Activated T-cell treated with anti-CD3 and anti-CD28 coated beads for 48 hours (primary cell): ENCODE results near the gene CADM2.
"Not testable (repeated sequence)": the region's sequence is repeated elsewhere in the genome, so short reads cannot be mapped to it uniquely, and the experiment has no call there.

Experiments used
- DNase-seq: peaks from one replicate; pipeline ENCODE4 v3.0.0-alpha.2; 2020; ENCODE audit warnings: low read depth

Gene CADM2

GRCh38 chr3:85960793-85961192, 1002.0 kb downstream of the CADM2 start:
- DNase-seq: no peak

- DNase-seq: no peak
Measured at GRCh38 chr3:85977615-85978338, 1019.0 kb downstream of the CADM2 start.

- DNase-seq: no peak
Measured at GRCh38 chr3:85979034-85979433, 1020.2 kb downstream of the CADM2 start.

GRCh38 chr3:85989581-85989980, 1030.8 kb downstream of the CADM2 start:
- DNase-seq: not testable (repeated sequence)

GRCh38 chr3:86029590-86029989, 1070.8 kb downstream of the CADM2 start:
- no peak for DNase-seq

GRCh38 chr3:86037916-86038315, 1079.1 kb downstream of the CADM2 start:
- no peak for DNase-seq

GRCh38 chr3:86046436-86047136, 1087.8 kb downstream of the CADM2 start:
- no peak for DNase-seq

GRCh38 chr3:86047161-86047560, 1088.4 kb downstream of the CADM2 start:
- DNase-seq: no peak

- no peak for DNase-seq
Measured at GRCh38 chr3:86051058-86051457, 1092.3 kb downstream of the CADM2 start.

GRCh38 chr3:86056032-86056431, 1097.2 kb downstream of the CADM2 start:
- no peak for DNase-seq

GRCh38 chr3:86056962-86057361, 1098.2 kb downstream of the CADM2 start:
- no peak for DNase-seq

- DNase-seq: no peak
Measured at GRCh38 chr3:86073799-86074198, 1115.0 kb downstream of the CADM2 start.

GRCh38 chr3:86087160-86087871, 1128.5 kb downstream of the CADM2 start:
- no peak for DNase-seq

- no peak for DNase-seq
Measured at GRCh38 chr3:86104154-86104553, 1145.4 kb downstream of the CADM2 start.

GRCh38 chr3:86109434-86109833, 1150.6 kb downstream of the CADM2 start:
- no peak for DNase-seq
